ENCODE data around the gene RBBP5. TPM values are rescaled to one million over a fixed set of nuclear protein-coding genes. Genes with fewer than 3 reads are reported as not detected.

RBBP5 gene
- total RNA-seq, 1 experiment from 2014 or later = 17.3 TPM

DNA sequence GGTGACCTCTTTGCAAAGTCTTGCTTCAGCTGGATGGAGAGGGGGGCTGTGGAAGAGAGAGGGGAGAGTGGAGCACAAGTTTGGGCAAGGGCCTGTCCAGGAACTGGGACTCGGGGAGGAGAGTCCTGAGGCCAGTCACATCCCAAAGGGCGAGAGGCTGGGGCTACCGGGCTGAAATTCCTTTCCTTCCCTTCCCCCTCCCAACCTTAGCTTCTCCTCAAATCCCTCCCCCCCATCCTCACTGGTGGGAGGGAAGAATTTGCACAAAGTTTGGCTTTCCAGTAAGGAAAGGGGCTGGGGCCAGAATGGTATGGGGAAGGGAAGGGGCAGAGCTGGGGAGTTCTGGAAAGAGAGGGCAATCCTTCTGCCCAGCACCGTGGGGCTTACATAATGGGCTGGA is 77.9 kb downstream of the RBBP5 start:
- Histone ChIP-seq H3K23me2 (ENCODE audit: insufficient read length, low read depth, low read length, poor library complexity, severe bottlenecking) (no peaks in the 10 kb centered on the region), H4K5ac (ENCODE audit: insufficient read length, low read depth, low read length) (no peak overlapping the region), H2BK15ac (ENCODE audit: low read depth, low read length) (no peak overlapping the region), H2AK5ac (ENCODE audit: insufficient read length, low read length) (no peak overlapping the region), H3K18ac (ENCODE audit: insufficient read length, low read depth, low read length) (no peak overlapping the region), H4K91ac (ENCODE audit: insufficient read length, low read depth, low read length) (no peak overlapping the region), H3K56ac (ENCODE audit: insufficient read length, low read depth, low read length) (no peak overlapping the region), H2BK12ac (ENCODE audit: insufficient read length, low read depth, low read length) (no peak overlapping the region), H3K4ac (ENCODE audit: low read depth, low read length) (no peak overlapping the region), H4K20me1 (ENCODE audit: control insufficient read depth, insufficient read depth, insufficient read length) (peaks cover 4% of the 10 kb centered on the region), H3K23ac (ENCODE audit: insufficient read length, low read depth, low read length) (no peak overlapping the region), H3K4me1 (ENCODE audit: insufficient read depth, low read length) (peaks cover 12% of the 10 kb centered on the region; the same call in 1 of the 2 replicates), H3K79me2 (ENCODE audit: insufficient read depth, low read length) (no peaks in the 10 kb centered on the region), H3K14ac (ENCODE audit: insufficient read depth, low read length) (no peak overlapping the region), H3K27ac (ENCODE audit: insufficient read length, low read depth, low read length) (no peak overlapping the region), H3K9me3 (ENCODE audit: control insufficient read depth, low read depth, low read length) (no peaks in the 10 kb centered on the region), H3K27me3 (ENCODE audit: insufficient read depth, low read length) (no peaks in the 10 kb centered on the region; the same call in 1 of the 2 replicates), H2BK20ac (ENCODE audit: low read depth, low read length, poor library complexity, severe bottlenecking) (no peak overlapping the region), H4K8ac (replicated peaks; ENCODE audit: insufficient read length, low read depth, low read length) (no peak overlapping the region), H3K4me2 (ENCODE audit: insufficient read depth, insufficient read length, low read length) (peak overlapping the region; percentile 32), H2BK5ac (ENCODE audit: insufficient read length, low read length) (no peak overlapping the region), H3K79me1 (ENCODE audit: insufficient read depth, low read depth, low read length, poor library complexity, severe bottlenecking) (no peaks in the 10 kb centered on the region), H2BK120ac (ENCODE audit: low read depth, low read length, poor library complexity, severe bottlenecking) (no peak overlapping the region), H3T11ph (ENCODE audit: low read length) (no peak overlapping the region), H3K9ac (ENCODE audit: extremely low read depth, insufficient read length, low read length) (no peak overlapping the region), H2AFZ (ENCODE audit: low read length) (no peak overlapping the region)
- Mint-ChIP-seq H3K36me3 (ENCODE audit: insufficient read depth in 1 of 3, low read depth in 3 of 3) (no peaks in the 10 kb centered on the region), H3K27me3 (ENCODE audit: low read depth) (peaks cover 81% of the 10 kb centered on the region), H3K4me1 (peaks cover 35 to 42% of the 10 kb centered on the region in 2 experiments), H3K9me3 (no peaks in the 10 kb centered on the region; a peak in 1 of 5 replicates), H3K4me3 (peak overlapping the region in 1 of 2 experiments; percentile 71; a peak in 2 of 5 replicates), H3K27ac (no peak overlapping the region)
- no CpG with 5 or more reads among the region's 4 CpGs for WGBS (ENCODE audit: extremely low coverage, insufficient read length, low lambda C conversion rate)
- no peak for DNase-seq
- TF ChIP-seq, protein P1, sequence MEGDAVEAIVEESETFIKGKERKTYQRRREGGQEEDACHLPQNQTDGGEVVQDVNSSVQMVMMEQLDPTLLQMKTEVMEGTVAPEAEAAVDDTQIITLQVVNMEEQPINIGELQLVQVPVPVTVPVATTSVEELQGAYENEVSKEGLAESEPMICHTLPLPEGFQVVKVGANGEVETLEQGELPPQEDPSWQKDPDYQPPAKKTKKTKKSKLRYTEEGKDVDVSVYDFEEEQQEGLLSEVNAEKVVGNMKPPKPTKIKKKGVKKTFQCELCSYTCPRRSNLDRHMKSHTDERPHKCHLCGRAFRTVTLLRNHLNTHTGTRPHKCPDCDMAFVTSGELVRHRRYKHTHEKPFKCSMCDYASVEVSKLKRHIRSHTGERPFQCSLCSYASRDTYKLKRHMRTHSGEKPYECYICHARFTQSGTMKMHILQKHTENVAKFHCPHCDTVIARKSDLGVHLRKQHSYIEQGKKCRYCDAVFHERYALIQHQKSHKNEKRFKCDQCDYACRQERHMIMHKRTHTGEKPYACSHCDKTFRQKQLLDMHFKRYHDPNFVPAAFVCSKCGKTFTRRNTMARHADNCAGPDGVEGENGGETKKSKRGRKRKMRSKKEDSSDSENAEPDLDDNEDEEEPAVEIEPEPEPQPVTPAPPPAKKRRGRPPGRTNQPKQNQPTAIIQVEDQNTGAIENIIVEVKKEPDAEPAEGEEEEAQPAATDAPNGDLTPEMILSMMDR (conservative IDR thresholded peaks at IDR 0.05) = no peak
